G401.6 (cell line): ENCODE measurements around the gene SYT12.
"Not testable (repeated sequence)": the region's sequence is repeated elsewhere in the genome, so short reads cannot be mapped to it uniquely, and the experiment has no call there.

Experiments
- FAIRE-seq: peaks from 2 replicates; lab custom pipeline; 2012; peaks lifted over from hg19 to GRCh38; lab: Jason Lieb, UNC

Gene SYT12

DNA sequence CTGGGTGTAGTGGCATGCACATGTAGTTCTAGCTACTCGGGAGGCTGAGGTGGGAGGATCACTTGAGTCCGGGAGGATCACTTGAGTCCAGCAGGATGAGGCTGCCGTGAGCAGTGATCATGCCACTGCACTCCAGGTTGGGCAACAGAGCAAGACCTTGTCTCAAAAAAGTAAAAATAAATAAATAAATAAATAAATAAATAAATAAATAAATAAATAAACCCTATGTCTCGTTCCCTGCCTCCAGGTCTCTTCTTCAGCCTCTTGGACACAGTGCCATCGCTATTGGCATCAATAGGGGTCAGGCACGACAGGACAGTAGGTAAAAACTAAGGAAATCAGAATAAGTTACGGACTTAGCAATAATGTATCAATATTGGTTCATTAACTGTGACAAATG lies 23.4 kb upstream of the SYT12 start:
- FAIRE-seq, result no peak

- no peak for FAIRE-seq
Observed at GRCh38 chr11:67001332-67001731, 21.6 kb upstream of the SYT12 start.

- FAIRE-seq, result no peak
Observed at GRCh38 chr11:67002297-67002913, 20.5 kb upstream of the SYT12 start.

DNA sequence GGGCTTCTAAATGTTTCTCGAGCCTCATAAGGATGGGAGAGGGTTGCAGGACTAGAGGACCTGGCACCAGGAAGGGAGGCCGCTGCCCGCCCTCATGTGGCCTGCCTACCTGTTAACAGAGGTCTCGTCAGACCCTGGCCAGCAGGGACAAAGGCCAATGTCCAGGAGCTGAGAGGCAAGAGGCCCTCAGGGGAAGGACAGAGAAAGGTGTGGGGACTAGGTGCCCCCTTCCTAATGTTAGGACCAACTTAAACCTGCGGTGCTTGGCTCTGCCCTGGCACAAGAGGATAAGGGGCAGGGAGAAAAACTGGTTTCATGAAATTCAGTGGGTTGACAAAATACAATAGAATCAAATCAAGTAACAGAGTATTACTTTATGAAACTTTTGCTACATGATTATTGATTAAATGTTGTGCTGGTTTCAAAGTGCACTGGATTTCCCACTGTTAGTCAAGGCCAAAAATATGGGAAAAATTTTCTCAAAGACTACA lies 20.0 kb upstream of the SYT12 start:
- no peak for FAIRE-seq

DNA sequence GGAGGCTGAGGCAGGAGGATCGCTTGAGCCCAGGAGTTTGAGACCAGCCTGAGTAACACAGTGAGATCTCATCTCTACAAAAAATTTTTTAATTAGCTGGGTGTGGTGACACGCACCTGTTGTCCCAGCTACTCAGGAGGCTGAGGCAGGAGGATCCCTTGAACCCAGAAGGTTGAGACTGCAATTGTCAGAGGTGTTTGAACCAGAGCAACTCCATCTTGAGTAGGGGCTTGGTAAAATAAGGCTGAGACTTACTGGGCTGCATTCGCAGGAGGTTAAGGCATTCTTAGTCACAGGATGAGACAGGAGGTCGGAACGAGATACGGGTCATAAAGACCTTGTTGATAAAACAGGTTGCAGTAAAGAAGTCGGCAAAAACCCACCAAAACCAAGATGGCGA lies 17.7 kb upstream of the SYT12 start:
- not testable (repeated sequence) for FAIRE-seq

GRCh38 chr11:67006029-67006884 lies 16.7 kb upstream of the SYT12 start:
- peak; percentile 46 for FAIRE-seq

DNA sequence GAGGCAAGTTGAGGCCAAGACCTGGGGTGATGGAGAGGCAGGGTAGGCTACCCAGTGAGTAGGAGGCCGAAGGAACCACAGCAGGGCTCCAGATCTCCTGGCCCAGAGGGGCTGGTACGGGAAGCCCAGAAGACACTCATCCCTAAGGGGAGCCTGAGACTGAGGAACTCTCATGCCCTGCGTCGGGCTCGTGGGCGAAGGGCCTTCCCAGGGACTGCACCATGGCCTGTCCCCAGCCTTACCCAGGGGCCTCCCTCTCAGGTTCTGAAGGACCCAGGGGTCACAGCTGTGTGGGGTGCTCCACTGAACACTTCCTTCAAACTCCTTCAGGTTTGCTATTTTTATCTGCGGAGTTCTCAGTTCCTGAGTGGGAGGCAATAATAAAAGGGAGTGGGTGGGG lies 15.8 kb upstream of the SYT12 start:
- no peak for FAIRE-seq

DNA sequence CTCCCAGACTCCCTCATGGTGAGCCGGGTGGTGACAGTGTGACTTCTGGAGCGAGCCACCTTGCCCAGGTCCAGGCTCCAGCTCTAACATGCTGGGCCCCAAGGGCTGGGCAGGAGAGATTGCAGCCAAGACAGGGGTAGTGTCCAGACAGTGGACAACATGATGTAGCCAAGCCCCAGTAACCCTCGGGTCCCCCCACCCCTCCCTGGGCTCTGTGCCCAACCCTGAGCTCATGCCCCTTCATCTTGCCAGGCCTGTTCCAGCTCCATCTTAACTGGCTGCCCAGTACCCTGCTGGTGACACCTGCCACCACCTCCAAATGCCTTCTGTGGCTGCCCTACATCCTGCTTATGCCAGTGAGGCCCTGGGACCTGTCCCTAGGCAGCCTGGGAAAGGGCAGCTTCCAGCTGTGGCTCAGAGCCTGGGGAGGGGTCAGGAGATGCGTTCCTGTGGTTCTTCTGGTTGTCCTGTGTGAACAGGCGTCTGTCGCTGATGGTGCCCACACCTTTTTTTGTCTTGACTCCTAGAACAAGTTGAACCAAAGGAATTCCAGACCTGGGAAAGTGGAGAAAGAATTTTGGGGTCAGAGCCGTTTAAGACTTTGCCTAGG lies 12.5 kb upstream of the SYT12 start:
- no peak for FAIRE-seq

- no peak for FAIRE-seq
Observed at GRCh38 chr11:67013511-67014045, 9.4 kb upstream of the SYT12 start.

DNA sequence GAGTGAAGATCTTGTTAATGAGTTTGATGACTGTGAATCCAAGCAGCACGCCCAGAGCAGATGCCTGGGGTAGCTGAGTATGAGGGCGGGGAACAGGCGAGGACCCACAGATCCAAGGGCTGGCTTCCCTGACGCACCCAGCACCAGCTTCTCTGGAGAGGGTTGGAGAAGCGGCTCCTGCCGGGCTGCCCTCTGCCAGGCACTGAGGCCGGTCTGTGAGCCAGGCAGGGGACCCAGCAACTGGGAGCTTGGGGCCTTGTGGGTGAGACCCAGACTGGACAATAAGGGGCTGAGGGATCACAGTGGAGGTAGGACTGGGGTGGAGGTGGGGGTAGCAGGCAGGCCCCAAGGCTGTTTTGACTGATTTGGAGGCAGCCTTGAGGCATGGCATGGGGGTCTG lies 8.6 kb upstream of the SYT12 start:
- FAIRE-seq, result no peak

DNA sequence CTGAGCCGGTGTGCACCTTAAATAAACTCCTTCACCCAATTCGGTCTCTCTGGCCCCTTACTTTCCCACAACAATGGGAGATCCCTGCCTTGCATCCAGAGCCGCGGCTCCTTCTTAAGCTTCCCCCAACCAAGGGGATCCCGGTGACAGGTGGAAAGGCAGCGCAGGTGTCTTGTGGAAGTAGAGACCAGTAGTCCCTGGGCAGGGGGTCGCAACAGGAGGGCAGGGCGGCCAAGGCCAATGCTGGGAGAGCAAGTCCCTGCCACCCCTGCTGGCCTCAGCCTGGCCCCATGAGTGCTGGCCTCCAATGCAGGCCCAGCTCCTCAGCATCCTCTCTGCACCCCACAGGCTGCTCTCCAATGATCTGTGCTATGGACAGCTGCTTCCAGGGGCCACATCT lies 7.9 kb upstream of the SYT12 start:
- FAIRE-seq, result no peak

- no peak for FAIRE-seq
Observed at GRCh38 chr11:67016550-67016949, 6.4 kb upstream of the SYT12 start.

DNA sequence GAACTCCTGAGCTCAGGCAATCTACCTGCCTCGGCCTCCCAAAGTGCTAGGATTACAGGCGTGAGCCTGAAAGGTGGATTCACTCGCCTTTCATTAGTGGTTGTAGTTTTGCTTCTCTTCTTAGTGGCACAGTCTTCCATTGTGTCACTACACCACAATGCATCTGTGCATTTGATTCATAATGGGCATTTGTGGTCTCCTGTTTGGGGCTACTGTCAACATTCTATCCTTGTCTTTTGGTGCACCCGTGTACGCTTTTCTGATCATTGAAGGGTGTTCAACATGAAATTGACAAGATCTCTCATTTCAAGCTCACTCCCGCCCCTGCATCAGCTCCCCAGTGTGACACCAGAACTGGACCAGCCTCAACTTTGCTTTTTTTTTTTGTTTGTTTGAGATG lies 2.0 kb upstream of the SYT12 start:
- no peak for FAIRE-seq

DNA sequence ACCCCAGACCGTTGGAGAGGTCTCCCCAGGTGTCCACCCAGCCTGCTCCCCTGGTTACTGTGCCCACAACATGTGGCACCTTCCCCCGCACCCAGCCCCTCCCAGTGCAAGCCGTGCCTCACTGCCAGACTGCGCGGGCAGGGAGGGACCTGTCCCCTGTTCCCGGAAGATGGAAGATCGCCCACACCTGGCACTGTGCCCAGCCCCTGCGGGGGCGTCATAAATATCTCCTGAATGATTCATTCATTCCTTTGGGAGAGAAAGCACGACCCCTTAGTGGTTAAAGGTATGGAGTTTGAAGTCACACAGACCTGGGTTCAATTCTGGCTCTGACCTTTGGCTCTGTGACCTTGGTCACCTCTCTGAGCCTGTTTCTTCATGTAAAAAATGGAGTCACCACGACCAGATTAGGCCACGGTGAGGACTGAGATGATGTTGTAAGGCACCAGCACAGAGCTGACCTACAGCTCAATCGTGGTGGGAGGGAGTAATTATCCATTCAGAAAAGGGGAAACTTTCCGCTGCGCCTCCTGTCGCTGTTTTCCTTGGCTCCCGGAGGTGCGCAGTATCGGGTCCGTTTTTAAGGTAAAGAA lies 497 bp upstream of the SYT12 start:
- FAIRE-seq, result no peak

GRCh38 chr11:67023957-67024353 lies 1.0 kb downstream of the SYT12 start:
- no peak for FAIRE-seq

GRCh38 chr11:67024410-67024809 lies 1.5 kb downstream of the SYT12 start:
- FAIRE-seq, result no peak

GRCh38 chr11:67024966-67025365 lies 2.0 kb downstream of the SYT12 start:
- no peak for FAIRE-seq

GRCh38 chr11:67025750-67026149 lies 2.8 kb downstream of the SYT12 start:
- FAIRE-seq, result no peak

GRCh38 chr11:67026941-67027340 lies 4.0 kb downstream of the SYT12 start:
- FAIRE-seq, result no peak

DNA sequence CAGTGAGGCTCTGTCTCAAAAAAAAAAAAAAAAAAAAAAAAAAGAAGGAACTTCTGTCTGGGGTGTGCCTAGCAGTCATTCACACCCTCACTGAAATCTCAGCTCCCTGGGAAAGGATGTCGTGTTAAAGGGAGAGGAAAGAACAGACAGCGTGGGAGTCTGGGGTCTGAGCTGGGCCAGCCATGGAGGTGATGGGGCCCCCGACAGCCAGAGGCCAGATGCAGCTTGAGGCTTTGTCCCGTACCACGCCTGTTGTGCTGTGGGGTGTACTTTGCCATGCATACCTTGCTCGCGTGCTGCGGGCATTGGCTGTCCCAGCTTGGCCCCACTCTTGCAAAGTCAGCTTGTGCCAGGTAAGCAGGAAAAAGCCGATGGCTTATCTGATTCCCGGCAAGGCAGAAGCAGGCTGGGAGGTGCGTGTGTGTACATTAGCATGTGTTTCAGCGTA lies 4.6 kb downstream of the SYT12 start:
- no peak for FAIRE-seq

DNA sequence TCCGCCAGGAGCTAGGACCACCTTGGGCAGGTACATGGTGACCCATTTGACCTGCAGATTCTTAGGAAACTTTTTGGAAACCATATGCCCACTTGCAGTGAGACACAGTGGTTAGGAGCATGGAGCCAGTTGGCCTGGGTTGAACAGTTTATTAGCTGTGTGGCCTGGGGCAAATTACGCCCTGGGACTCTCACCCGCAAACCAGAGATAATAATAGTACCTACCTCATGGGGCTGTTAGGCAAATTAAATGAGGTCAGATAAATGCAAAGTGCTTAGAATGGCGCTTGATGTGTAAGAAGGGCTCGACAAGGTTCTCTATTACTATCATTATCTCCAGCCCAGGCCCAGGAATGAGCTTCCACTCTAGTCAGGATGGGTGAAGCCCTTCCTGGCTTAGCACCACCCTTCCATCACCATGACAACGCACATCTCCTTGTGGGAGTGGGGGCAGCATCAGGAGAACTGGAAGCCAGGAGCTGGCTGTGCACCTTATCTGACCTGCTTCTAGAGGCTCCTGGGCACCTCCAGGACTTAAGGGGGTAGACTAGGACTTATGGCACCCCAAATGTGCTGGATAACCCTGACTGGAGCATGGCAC lies 5.1 kb downstream of the SYT12 start:
- no peak for FAIRE-seq

DNA sequence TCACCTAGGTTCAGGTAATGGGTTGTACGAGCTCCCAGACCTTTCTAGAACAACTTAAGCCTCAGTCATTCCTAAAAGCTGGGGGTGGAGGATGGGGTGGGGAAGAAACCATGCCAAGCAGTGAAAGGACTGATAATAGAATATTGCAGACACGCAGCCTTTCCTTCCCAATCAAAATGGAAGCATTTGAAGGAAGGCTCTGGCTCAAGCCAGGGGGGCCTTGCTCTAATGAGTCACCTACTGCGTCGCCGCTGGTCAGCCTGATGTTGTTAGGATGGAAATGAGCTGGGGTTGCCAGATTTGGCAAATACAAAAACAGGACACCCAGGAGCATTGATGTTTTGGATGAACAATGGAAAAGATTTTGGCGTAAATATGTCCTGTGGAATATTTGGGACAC lies 6.2 kb downstream of the SYT12 start:
- FAIRE-seq, result no peak
